NCI-H1092 (cell line): ENCODE measurements around the gene CAMTA2.

Experiments used
- DNase-seq: peaks from one replicate; lab custom pipeline; 2025; lab: John Stamatoyannopoulos, UW

Gene CAMTA2

GRCh38 chr17:5002121-5002788, 14.8 kb upstream of the CAMTA2 start:
- no peak for DNase-seq

- no peak for DNase-seq
Observed at GRCh38 chr17:5000237-5000639, 12.8 kb upstream of the CAMTA2 start.

- no peak for DNase-seq
Observed at GRCh38 chr17:4999430-5000093, 12.1 kb upstream of the CAMTA2 start.

- no peak for DNase-seq
Observed at GRCh38 chr17:4998732-4999429, 11.4 kb upstream of the CAMTA2 start.

- no peak for DNase-seq
Observed at GRCh38 chr17:4998027-4998731, 10.7 kb upstream of the CAMTA2 start.

GRCh38 chr17:4997302-4998026, 10.0 kb upstream of the CAMTA2 start, which contains the start of the genes INCA1 and KIF1C:
TSS of gene INCA1 (minus strand) at chr17:4997522. CDS start at chr17:4994437, 3,085 bp downstream.
TSS of gene KIF1C (plus strand) at chr17:4997950. CDS start at chr17:5000247, 2,297 bp downstream.
- peak; percentile 71 for DNase-seq

- DNase-seq, result no peak
Observed at GRCh38 chr17:4994081-4994595, 6.7 kb upstream of the CAMTA2 start.

- no peak for DNase-seq
Observed at GRCh38 chr17:4987767-4988567, 492 bp upstream of the CAMTA2 start.

- no peak for DNase-seq
Observed at GRCh38 chr17:4986403-4986802, 1.1 kb downstream of the CAMTA2 start.

- no peak for DNase-seq
Observed at GRCh38 chr17:4982305-4982704, 5.2 kb downstream of the CAMTA2 start.

GRCh38 chr17:4980644-4981216, 6.7 kb downstream of the CAMTA2 start:
- DNase-seq, result no peak

GRCh38 chr17:4978726-4979125, 8.7 kb downstream of the CAMTA2 start:
- no peak for DNase-seq

- DNase-seq, result no peak
Observed at GRCh38 chr17:4974115-4974670, 13.3 kb downstream of the CAMTA2 start.

- no peak for DNase-seq
Observed at GRCh38 chr17:4973256-4974114, 14.0 kb downstream of the CAMTA2 start.

- DNase-seq, result no peak
Observed at GRCh38 chr17:4972752-4973151, 14.7 kb downstream of the CAMTA2 start.

- no peak for DNase-seq
Observed at GRCh38 chr17:4972322-4972721, 15.2 kb downstream of the CAMTA2 start.

GRCh38 chr17:4971826-4972225, 15.6 kb downstream of the CAMTA2 start:
- DNase-seq, result no peak

GRCh38 chr17:4970273-4970672, 17.2 kb downstream of the CAMTA2 start:
- DNase-seq, result no peak
